Natural killer cell (primary cell): ENCODE results near the gene ASCC3. TPM values are rescaled to one million over a fixed set of nuclear protein-coding genes. Genes with fewer than 3 reads are reported as not detected.

ENCODE experiments used
- ATAC-seq, 3 donors: fragments of 150-1000 bp in 2 of 3; fragments of 200-7000 bp in 1 of 3; cut with Tn5 transposase; 1 replicate in 1 of 3; 2 replicates in 2 of 3; pipeline ENCODE4 v1.10.0; 2021; ENCODE audit warnings: mild to moderate bottlenecking in 2 of 3, moderate library complexity in 2 of 3
- DNase-seq, 2 donors: peaks; one replicate each; pipeline versions ENCODE4 v3.0.0 to v3.0.0-alpha.2; 2013 to 2021; ENCODE audit warnings: mixed read lengths in 1 of 2
- H3K27ac ChIP-seq: one replicate; pipeline ENCODE4 v1.5.1; 2013; ENCODE audit warnings: mild to moderate bottlenecking, low read length
- H3K27me3 ChIP-seq: one replicate; pipeline ENCODE4 v1.6.1; 2013; ENCODE audit warnings: low read length; ENCODE audit not compliant: control insufficient read depth, insufficient read depth
- H3K36me3 ChIP-seq: one replicate; pipeline ENCODE4 v1.6.1; 2013; ENCODE audit warnings: low read length; ENCODE audit not compliant: control insufficient read depth, insufficient read depth
- H3K4me1 ChIP-seq: one replicate; pipeline ENCODE4 v1.6.1; 2013; ENCODE audit warnings: low read length; ENCODE audit not compliant: control insufficient read depth, insufficient read depth
- H3K4me3 ChIP-seq: one replicate; pipeline ENCODE4 v1.5.1; 2013; ENCODE audit warnings: low read length
- H3K9me3 ChIP-seq: one replicate; pipeline ENCODE4 v1.6.1; 2013; ENCODE audit warnings: low read length; ENCODE audit not compliant: control insufficient read depth, insufficient read depth
- H3K27ac Mint-ChIP-seq, 2 donors: one replicate each; pipeline ENCODE4 v1.8.0; 2022; ENCODE audit warnings: mild to moderate bottlenecking in 2 of 2, mixed read lengths in 2 of 2, moderate library complexity in 1 of 2
- H3K27me3 Mint-ChIP-seq, 2 donors: one replicate each; pipeline ENCODE4 v1.8.0; 2022; ENCODE audit warnings: low read depth in 2 of 2, mixed read lengths in 2 of 2
- H3K36me3 Mint-ChIP-seq: one replicate; pipeline ENCODE4 v1.8.0; 2022; ENCODE audit warnings: mixed read lengths
- H3K4me1 Mint-ChIP-seq, 2 donors: one replicate each; pipeline ENCODE4 v1.8.0; 2022; ENCODE audit warnings: mixed read lengths in 2 of 2
- H3K4me3 Mint-ChIP-seq: one replicate; pipeline ENCODE4 v1.8.0; 2022; ENCODE audit warnings: mild to moderate bottlenecking, moderate library complexity, mixed read lengths
- H3K9me3 Mint-ChIP-seq, 2 donors: one replicate each; pipeline ENCODE4 v1.8.0; 2022; ENCODE audit warnings: mixed read lengths in 2 of 2
- CTCF ChIP-seq: fragments of 200-600 bp; IDR thresholded peaks from one replicate; pipeline ENCODE4 v1.8.0; 2022; ENCODE audit warnings: antibody characterized with exemption
- WGBS: methylation state at CpG from one replicate; pipeline ENCODE4 v1.1.7; 2013; ENCODE audit warnings: missing lambda C conversion rate; ENCODE audit not compliant: insufficient coverage; 5-methylcytosine and 5-hydroxymethylcytosine counted together
- intact Hi-C: fragments of 100-400 bp; cut with micrococcal nuclease; formaldehyde crosslinking; loops from one replicate; pipeline ENCODE4 v1.14.2; 2022
- total RNA-seq, 4 donors: library from RNA; stranded (reverse); fragments of 120-200 nt in 1 of 4; gene quantifications; one replicate each; pipeline versions ENCODE4 v1.2.3 to v1.2.4, GENCODE V29; 2013 to 2022

The ASCC3 gene
- total RNA-seq, 3 donors from 2014 or later (not counting 1 experiment from before 2014, with no cell fraction given), result 42.3 to 50.0 (median 44.1) TPM

GRCh38 chr6:100461278-100461916, 419.7 kb downstream of the ASCC3 start:
- intact Hi-C loops, result no loop called here
- Mint-ChIP-seq H3K27ac (no peak overlapping the region), H3K36me3 (peaks cover 37% of the 10 kb centered on the region), H3K27me3 (peaks cover 68 to 85% of the 10 kb centered on the region in 2 donors), H3K4me1 (peaks cover 18 to 23% of the 10 kb centered on the region in 2 donors), H3K9me3 (peaks cover 2 to 5% of the 10 kb centered on the region in 2 donors), H3K4me3 (peak overlapping the region; percentile 41)
- TF ChIP-seq CTCF, result no peak
- 10% methylated on average over 26 of the region's 29 CpGs for WGBS
- DNase-seq (no peak), ATAC-seq (no peak)
- no peak overlapping the region for H3K27ac ChIP-seq
- peaks cover 31% of the 10 kb centered on the region for H3K9me3 ChIP-seq
- peaks cover 22% of the 10 kb centered on the region for H3K4me1 ChIP-seq
- H3K4me3 ChIP-seq, result no peak overlapping the region
- no peaks in the 10 kb centered on the region for H3K36me3 ChIP-seq
- peaks cover 87% of the 10 kb centered on the region for H3K27me3 ChIP-seq

GRCh38 chr6:100460650-100461204, 420.4 kb downstream of the ASCC3 start:
- Histone ChIP-seq H3K4me1 (peaks cover 22% of the 10 kb centered on the region), H3K4me3 (no peak overlapping the region), H3K27ac (no peak overlapping the region), H3K27me3 (peaks cover 87% of the 10 kb centered on the region), H3K9me3 (peaks cover 35% of the 10 kb centered on the region), H3K36me3 (no peaks in the 10 kb centered on the region)
- no peak for TF ChIP-seq CTCF
- Mint-ChIP-seq H3K27ac (no peak overlapping the region), H3K4me3 (no peak overlapping the region), H3K4me1 (peaks cover 18 to 20% of the 10 kb centered on the region in 2 donors), H3K36me3 (peaks cover 37% of the 10 kb centered on the region), H3K9me3 (peaks cover 2 to 5% of the 10 kb centered on the region in 2 donors), H3K27me3 (peaks cover 67 to 83% of the 10 kb centered on the region in 2 donors)
- ATAC-seq (no peak), DNase-seq (no peak)
- intact Hi-C loops, result no loop called here
- 4% methylated on average over 6 of the region's 9 CpGs for WGBS

- DNase-seq (no peak), ATAC-seq (no peak)
- Histone ChIP-seq H3K4me1 (peaks cover 13% of the 10 kb centered on the region), H3K9me3 (peaks cover 39% of the 10 kb centered on the region), H3K27me3 (peaks cover 89% of the 10 kb centered on the region), H3K4me3 (no peak overlapping the region), H3K36me3 (no peaks in the 10 kb centered on the region), H3K27ac (no peak overlapping the region)
- no peak overlapping the region for H3K27ac Mint-ChIP-seq
- peaks cover 5 to 8% of the 10 kb centered on the region in 2 donors for H3K9me3 Mint-ChIP-seq
- intact Hi-C loops, result no loop called here
- peaks cover 37% of the 10 kb centered on the region for H3K36me3 Mint-ChIP-seq
- no peak for TF ChIP-seq CTCF
- peaks cover 72 to 83% of the 10 kb centered on the region in 2 donors for H3K27me3 Mint-ChIP-seq
- peaks cover 10 to 19% of the 10 kb centered on the region in 2 donors for H3K4me1 Mint-ChIP-seq
- no peak overlapping the region for H3K4me3 Mint-ChIP-seq
These were observed 421.4 kb downstream of the ASCC3 start for GRCh38 chr6:100459592-100460184.
